GM23248 (cell line): ENCODE measurements around the gene LRRC53.

Source experiments
- EZH2 ChIP-seq: fragments of 200-600 bp; sonication (generic); IDR thresholded peaks from 2 replicates; pipeline ENCODE4 v1.6.1; 2018; ENCODE audit warnings: antibody characterized with exemption, mild to moderate bottlenecking; ENCODE audit not compliant: insufficient read depth, poor library complexity, severe bottlenecking
- EZH2phosphoT487 ChIP-seq: fragments of 200-600 bp; sonication (generic); IDR thresholded peaks from 2 replicates; pipeline ENCODE4 v1.6.1; 2018; ENCODE audit warnings: antibody characterized with exemption, moderate library complexity, mild to moderate bottlenecking, low read depth; ENCODE audit not compliant: insufficient read depth

DNA sequence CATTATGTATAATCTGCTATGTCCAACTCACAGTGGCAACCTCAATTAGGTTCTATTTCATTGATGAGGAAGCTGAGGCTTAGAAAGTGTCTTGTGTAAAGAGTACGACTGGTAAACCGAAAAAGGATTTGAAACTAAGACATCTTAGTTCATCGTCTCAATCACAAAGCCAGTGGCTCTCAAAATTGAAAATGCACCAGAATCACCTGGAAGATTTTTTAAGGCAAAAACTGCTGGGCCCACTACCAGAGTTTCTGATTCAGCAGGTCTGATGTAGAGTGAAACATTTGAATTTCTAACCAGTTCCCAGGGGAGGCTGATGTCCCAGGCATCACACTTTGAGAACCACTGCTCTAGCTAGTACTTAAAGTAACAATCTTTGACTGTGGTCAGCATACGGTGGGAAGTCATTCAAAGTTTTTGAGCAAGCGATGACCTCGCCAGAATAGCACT is 5.2 kb upstream of the LRRC53 start:
- TF ChIP-seq EZH2phosphoT487 (no peak), EZH2 (no peak)
